ENCODE results near the gene LBH. TPM values are rescaled to one million over a fixed set of nuclear protein-coding genes. Genes with fewer than 3 reads are reported as not detected.

Gene LBH
- total RNA-seq, 1 donor from 2014 or later: 83.7 TPM

DNA sequence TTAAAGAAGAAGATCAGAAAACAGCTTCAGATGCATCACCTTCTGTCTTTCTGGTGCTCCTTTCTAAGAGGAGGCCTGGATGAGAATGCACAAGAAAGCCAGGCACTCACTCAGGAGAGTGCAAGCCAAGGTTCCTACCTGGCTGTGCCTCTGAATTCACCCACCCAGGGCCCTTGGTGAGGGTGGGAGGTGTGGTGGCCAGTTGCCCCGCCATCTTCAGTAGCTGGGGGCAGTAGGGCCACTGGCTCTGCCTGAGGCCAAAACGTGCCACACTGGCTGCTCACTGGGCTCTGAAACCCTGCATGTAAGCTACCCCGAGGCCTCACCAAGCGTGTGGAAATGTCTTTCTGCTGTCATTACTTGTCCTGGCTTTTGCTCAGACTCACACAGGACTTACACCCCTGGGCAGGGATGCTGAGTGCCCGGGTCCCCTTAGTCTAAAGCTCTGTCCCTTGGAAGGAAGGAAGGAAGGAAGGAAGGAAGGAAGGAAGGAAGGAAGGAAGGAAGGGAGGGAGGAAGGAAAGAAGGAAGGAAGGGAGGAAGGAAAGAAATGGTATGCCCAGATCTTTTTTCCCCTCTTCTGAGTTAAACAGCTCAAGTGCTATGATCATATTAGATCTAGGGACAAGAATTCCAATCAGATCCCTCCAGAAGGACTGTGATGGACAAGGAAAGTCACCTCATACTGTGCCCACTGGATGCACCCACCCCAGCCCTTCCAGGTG lies 8.5 kb upstream of the LBH start:
- TF ChIP-seq CTCF (IDR thresholded peaks at IDR 0.05; ENCODE audit: insufficient read depth, low read length, poor library complexity, severe bottlenecking): no peak
- Histone ChIP-seq H3K36me3 (ENCODE audit: control insufficient read depth, insufficient read depth, low read length) (no peaks in the 10 kb centered on the region), H3K4me3 (ENCODE audit: low read depth, low read length) (no peak overlapping the region), H3K27me3 (ENCODE audit: control insufficient read depth, insufficient read depth, low read length) (no peaks in the 10 kb centered on the region)
- no peak for DNase-seq (ENCODE audit: low read depth)

DNA sequence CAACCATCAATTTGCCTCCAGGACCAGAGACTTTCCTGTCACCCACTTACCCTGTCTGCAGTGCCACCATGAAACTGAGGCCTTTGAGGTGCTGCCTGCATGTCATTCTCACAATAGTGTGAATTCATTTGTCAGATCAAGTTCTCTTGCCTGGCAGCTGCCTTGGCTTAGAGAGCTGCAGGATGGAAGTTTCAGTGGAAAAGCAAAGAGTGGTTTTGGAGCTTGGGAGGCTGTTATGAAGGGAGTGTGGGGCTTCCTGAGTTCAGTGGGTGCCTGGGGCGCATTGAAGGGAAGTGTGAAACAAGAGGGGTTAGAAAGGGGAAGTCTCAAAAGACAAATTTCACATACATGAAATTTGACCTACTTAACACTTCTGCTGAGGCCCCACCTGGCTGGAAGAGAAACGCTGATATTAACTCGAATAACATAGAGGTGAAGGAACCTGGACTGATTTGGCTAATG lies 7.9 kb upstream of the LBH start:
- TF ChIP-seq CTCF (IDR thresholded peaks at IDR 0.05; ENCODE audit: insufficient read depth, low read length, poor library complexity, severe bottlenecking): no peak
- Histone ChIP-seq H3K27me3 (ENCODE audit: control insufficient read depth, insufficient read depth, low read length) (no peaks in the 10 kb centered on the region), H3K4me3 (ENCODE audit: low read depth, low read length) (no peak overlapping the region), H3K36me3 (ENCODE audit: control insufficient read depth, insufficient read depth, low read length) (no peaks in the 10 kb centered on the region)
- DNase-seq (ENCODE audit: low read depth): no peak

GRCh38 chr2:30224151-30224550 lies 7.2 kb upstream of the LBH start:
- Histone ChIP-seq H3K36me3 (ENCODE audit: control insufficient read depth, insufficient read depth, low read length) (no peaks in the 10 kb centered on the region), H3K27me3 (ENCODE audit: control insufficient read depth, insufficient read depth, low read length) (no peaks in the 10 kb centered on the region), H3K4me3 (ENCODE audit: low read depth, low read length) (no peak overlapping the region)
- DNase-seq (ENCODE audit: low read depth): no peak
- TF ChIP-seq CTCF (IDR thresholded peaks at IDR 0.05; ENCODE audit: insufficient read depth, low read length, poor library complexity, severe bottlenecking): no peak

DNA sequence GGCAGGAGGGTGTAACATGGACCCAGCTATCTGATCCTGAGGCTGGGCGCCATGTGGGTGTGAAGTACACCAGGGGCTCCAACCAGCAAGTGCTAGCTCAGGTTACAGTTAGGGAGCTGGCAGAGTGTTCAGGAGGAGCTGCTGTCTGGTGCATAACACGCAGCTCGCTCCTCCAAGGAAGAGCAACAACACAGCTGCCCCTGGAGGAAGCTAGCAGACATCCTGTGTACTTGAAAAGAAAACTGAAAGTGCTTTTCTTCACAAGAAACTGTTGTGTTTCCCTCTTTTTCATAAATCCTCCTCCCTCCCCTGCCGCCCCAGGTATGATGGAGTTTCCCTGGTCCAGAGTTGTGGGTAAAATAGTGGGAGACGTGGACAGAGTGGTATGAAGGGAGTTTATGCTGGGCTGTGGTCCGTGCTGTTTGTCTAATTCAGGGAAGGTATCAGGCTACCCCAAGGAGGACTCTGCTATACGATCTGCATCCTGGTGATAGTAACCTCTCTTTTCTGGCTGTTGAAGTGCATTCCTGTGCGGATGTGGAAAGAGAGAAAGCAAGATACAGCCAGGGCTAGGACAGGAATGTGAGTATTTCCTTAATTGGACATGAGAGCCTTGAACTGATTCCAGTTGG lies 6.1 kb upstream of the LBH start:
- peak overlapping the region; percentile 9 for H3K4me3 ChIP-seq (ENCODE audit: low read depth, low read length)
- DNase-seq (ENCODE audit: low read depth): no peak
- TF ChIP-seq CTCF (IDR thresholded peaks at IDR 0.05; ENCODE audit: insufficient read depth, low read length, poor library complexity, severe bottlenecking): peak; percentile 8
- H3K36me3 ChIP-seq (ENCODE audit: control insufficient read depth, insufficient read depth, low read length): no peaks in the 10 kb centered on the region
- no peaks in the 10 kb centered on the region for H3K27me3 ChIP-seq (ENCODE audit: control insufficient read depth, insufficient read depth, low read length)

DNA sequence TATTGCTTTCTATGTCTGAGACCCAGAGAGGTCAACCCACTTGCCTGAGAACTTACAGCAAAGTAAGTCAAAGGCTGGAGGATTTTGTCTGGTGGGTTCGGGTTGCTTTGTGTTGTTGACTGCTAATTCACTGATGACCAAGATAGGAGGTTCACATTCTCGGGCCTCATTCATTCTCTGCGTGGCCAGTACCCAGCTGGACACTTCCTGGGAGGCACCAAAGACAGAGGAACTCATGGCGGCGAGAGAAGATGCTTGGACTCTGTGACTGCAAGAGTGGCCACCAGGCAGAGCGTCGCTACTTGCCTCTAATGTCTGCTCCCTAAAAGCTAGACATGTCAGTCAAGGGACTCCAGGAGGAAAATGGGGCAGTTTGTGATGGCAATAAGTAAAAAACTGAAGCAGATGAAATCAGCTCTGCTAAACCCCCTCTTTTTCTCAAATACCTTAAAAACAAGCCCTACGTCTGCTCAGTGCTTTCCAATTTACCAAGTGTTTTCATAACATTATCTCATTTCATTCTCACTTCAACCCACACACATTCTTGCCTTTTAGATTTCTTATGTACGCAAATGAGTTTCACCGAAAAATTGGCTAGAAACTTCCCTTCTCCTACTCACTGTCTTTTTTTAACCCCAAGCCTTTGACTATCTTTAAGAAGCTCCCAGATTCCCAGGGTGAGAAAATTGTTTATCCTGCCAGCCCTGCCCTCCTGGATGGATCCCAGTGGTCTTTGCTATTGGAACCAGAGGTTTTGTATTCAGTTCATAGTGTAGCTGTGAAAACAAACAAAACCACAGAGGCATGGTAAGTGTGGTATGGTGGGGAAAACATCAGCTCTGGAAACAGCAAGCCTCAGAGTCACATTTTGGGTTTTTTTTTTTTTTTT lies 4.9 kb upstream of the LBH start:
- H3K27me3 ChIP-seq (ENCODE audit: control insufficient read depth, insufficient read depth, low read length): no peaks in the 10 kb centered on the region
- DNase-seq (ENCODE audit: low read depth): no peak
- no peaks in the 10 kb centered on the region for H3K36me3 ChIP-seq (ENCODE audit: control insufficient read depth, insufficient read depth, low read length)
- H3K4me3 ChIP-seq (ENCODE audit: low read depth, low read length): no peak overlapping the region
- no peak for TF ChIP-seq CTCF (IDR thresholded peaks at IDR 0.05; ENCODE audit: insufficient read depth, low read length, poor library complexity, severe bottlenecking)
